OCI-LY7 (cell line): ENCODE measurements around the gene MYL4. TPM values are rescaled to one million over a fixed set of nuclear protein-coding genes. Genes with fewer than 3 reads are reported as not detected.
A peak's percentile ranks its signal among the peaks of the same experiment; 100 is the strongest.

ENCODE experiments used
- BruUV-seq: library from RNA; stranded (reverse); fragments of 400-500 nt; replicated peaks from 2 replicates; lab custom pipeline; 2021; lab: Mats Ljungman, UMichigan
- CTCF ChIA-PET: fragments of 300-600 bp; sonication (Branson Sonifier 250); formaldehyde crosslinking; loops from one replicate; lab custom pipeline; 2022; ENCODE audit warnings: antibody characterized with exemption; ENCODE audit not compliant: unreplicated experiment; lab: Charles Lee
- POLR2A ChIA-PET: fragments of 300-600 bp; sonication (Branson Sonifier 250); formaldehyde crosslinking; loops from one replicate; lab custom pipeline; 2022; ENCODE audit warnings: antibody characterized with exemption; lab: Charles Lee
- DNase-seq: peaks from one replicate; pipeline ENCODE4 v3.0.0-alpha.2; 2015; ENCODE audit warnings: low spot score
- H2AFZ ChIP-seq: fragments of 200-600 bp; sonication (generic), shearing (Covaris generic); 2 replicates; pipeline ENCODE4 v1.6.1; 2014; ENCODE audit warnings: mild to moderate bottlenecking, antibody characterized with exemption, low read length, moderate library complexity
- H3K27ac ChIP-seq: fragments of 200-600 bp; sonication (generic); 2 replicates; pipeline ENCODE4 v1.5.1; 2014; ENCODE audit warnings: mixed run types, low read depth, mild to moderate bottlenecking, moderate library complexity, low read length, inconsistent platforms; ENCODE audit not compliant: poor library complexity, severe bottlenecking
- H3K36me3 ChIP-seq: fragments of 200-600 bp; sonication (generic); 2 replicates; pipeline ENCODE4 v1.6.1; 2014; ENCODE audit warnings: mild to moderate bottlenecking, antibody characterized with exemption, low read length, moderate library complexity, mixed read lengths; ENCODE audit not compliant: insufficient read depth
- H3K4me1 ChIP-seq: fragments of 200-600 bp; sonication (generic); 2 replicates; pipeline ENCODE4 v1.5.1; 2014; ENCODE audit warnings: mild to moderate bottlenecking, low read length; ENCODE audit not compliant: insufficient read depth, poor library complexity, severe bottlenecking
- H3K4me2 ChIP-seq: fragments of 200-600 bp; sonication (generic); 2 replicates; pipeline ENCODE4 v1.6.1; 2014; ENCODE audit warnings: mild to moderate bottlenecking, low read length
- H3K4me3 ChIP-seq: fragments of 200-600 bp; sonication (generic); 2 replicates; pipeline ENCODE4 v1.5.1; 2014; ENCODE audit warnings: mild to moderate bottlenecking, low read depth, low read length; ENCODE audit not compliant: poor library complexity, severe bottlenecking
- H3K79me2 ChIP-seq: fragments of 200-600 bp; sonication (generic); 2 replicates; pipeline ENCODE4 v1.6.1; 2016; ENCODE audit warnings: low read depth, mild to moderate bottlenecking, low read length, moderate library complexity, mixed read lengths; ENCODE audit not compliant: insufficient read depth
- H3K9me2 ChIP-seq: fragments of 200-600 bp; sonication (generic); 2 replicates; pipeline ENCODE4 v1.6.1; 2016; ENCODE audit warnings: mild to moderate bottlenecking, low read length, mixed read lengths; ENCODE audit not compliant: insufficient read depth
- H3K9me3 ChIP-seq: fragments of 200-600 bp; sonication (generic); 2 replicates; pipeline ENCODE4 v1.6.1; 2014; ENCODE audit warnings: mild to moderate bottlenecking, mixed run types, low read length, mixed read lengths
- H4K20me1 ChIP-seq: fragments of 200-600 bp; sonication (generic); 2 replicates; pipeline ENCODE4 v1.6.1; 2014; ENCODE audit warnings: mild to moderate bottlenecking, antibody characterized with exemption, low read length, moderate library complexity, mixed read lengths; ENCODE audit not compliant: insufficient read depth
- EZH2phosphoT487 ChIP-seq: fragments of 200-600 bp; sonication (generic); IDR thresholded peaks from 2 replicates; pipeline ENCODE4 v1.6.1; 2018; ENCODE audit warnings: low read depth, borderline replicate concordance, mild to moderate bottlenecking, mixed run types, antibody characterized with exemption, low read length, moderate library complexity, mixed read lengths
- intact Hi-C: fragments of 100-400 bp; cut with micrococcal nuclease; formaldehyde crosslinking; loops from one replicate; pipeline ENCODE4 v1.10.0; 2022; ENCODE audit not compliant: unreplicated experiment
- total RNA-seq, 2 experiments: library from RNA; depleted of rRNA in 1 of 2; stranded (reverse); fragments of >200 nt in 1 of 2; shearing (Covaris generic) in 1 of 2; gene quantifications; 2 replicates each; pipeline ENCODE4 v1.2.3, GENCODE V29; 2014 to 2022
- TF ChIP-seq, protein P1 (sequence below): fragments of 200-600 bp; sonication (generic); conservative IDR thresholded peaks from 2 replicates; pipeline ENCODE4 v1.5.1; 2014; ENCODE audit warnings: mild to moderate bottlenecking, antibody characterized with exemption, low read length, moderate library complexity, mixed read lengths

Gene MYL4
- total RNA-seq, 2 experiments from 2014 or later: 0.67 to 2.1 TPM

GRCh38 chr17:47204722-47205418 is 4.3 kb upstream of the MYL4 start:
- Histone ChIP-seq H3K79me2 (no peaks in the 10 kb centered on the region), H3K36me3 (0 out of 2 replicates have a peak, but pooled peaks cover 3% of the 10 kb centered on the region), H3K9me3 (peaks cover 9% of the 10 kb centered on the region; the same call in 1 of the 2 replicates), H3K4me3 (peak overlapping the region; percentile 57), H3K4me1 (peaks cover 91% of the 10 kb centered on the region), H2AFZ (peak overlapping the region; percentile 50; the same call in 1 of the 2 replicates), H3K4me2 (peak overlapping the region; percentile 80), H4K20me1 (no peaks in the 10 kb centered on the region), H3K9me2 (no peaks in the 10 kb centered on the region), H3K27ac (peak overlapping the region; percentile 98)
- ChIA-PET POLR2A (interaction anchor here (0.5 to 8.7 kb wide), 5 partner anchors 11 to 446 kb away, joined by 3 to 114 read pairs (median 5); partner anchors contain the start of gene CDC27), CTCF (no interaction called here)
- intact Hi-C loops: loop anchor here (1.0 kb wide), 1 partner anchor 13 kb away; no protein-coding TSS in a partner anchor
- TF ChIP-seq, protein P1, sequence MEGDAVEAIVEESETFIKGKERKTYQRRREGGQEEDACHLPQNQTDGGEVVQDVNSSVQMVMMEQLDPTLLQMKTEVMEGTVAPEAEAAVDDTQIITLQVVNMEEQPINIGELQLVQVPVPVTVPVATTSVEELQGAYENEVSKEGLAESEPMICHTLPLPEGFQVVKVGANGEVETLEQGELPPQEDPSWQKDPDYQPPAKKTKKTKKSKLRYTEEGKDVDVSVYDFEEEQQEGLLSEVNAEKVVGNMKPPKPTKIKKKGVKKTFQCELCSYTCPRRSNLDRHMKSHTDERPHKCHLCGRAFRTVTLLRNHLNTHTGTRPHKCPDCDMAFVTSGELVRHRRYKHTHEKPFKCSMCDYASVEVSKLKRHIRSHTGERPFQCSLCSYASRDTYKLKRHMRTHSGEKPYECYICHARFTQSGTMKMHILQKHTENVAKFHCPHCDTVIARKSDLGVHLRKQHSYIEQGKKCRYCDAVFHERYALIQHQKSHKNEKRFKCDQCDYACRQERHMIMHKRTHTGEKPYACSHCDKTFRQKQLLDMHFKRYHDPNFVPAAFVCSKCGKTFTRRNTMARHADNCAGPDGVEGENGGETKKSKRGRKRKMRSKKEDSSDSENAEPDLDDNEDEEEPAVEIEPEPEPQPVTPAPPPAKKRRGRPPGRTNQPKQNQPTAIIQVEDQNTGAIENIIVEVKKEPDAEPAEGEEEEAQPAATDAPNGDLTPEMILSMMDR: no peak
- TF ChIP-seq EZH2phosphoT487: no peak
- no TSS peak for BruUV-seq
- DNase-seq: peak; percentile 87

DNA sequence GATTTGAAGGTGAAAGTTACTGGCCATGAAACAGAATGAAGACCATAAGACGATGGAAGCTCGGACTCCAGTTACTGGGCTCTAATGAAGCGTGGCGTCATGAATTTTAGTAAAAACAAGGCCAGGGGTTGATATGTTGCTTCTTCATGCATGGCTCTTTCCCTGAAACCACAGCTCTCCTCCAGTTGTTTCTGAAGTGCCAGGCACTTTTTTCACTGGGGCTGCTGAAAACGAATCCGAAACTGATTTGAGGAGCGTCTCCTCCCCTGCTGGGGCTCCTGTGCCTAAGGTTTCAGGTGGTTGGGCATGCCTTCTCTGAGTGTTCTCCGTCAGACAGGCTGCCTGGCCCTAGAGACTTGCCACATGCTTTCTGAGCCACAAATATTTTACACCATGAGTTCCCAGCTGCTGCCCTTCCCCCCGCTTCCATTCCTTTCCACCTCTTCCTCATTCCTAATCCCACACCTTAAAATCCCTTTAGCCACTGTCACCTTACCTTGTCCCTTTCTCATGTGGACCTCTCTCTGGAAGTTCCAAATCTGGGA is 3.7 kb upstream of the MYL4 start:
- POLR2A ChIA-PET: interaction anchor here (0.8 to 8.7 kb wide), 6 partner anchors 12 to 444 kb away, joined by 3 to 114 read pairs (median 4); partner anchors contain the start of genes CDC27, EFCAB13 and KPNB1
- BruUV-seq: TSS peak; percentile 75
- peaks cover 9% of the 10 kb centered on the region; the same call in 1 of the 2 replicates for H3K9me3 ChIP-seq
- DNase-seq: peak; percentile 90
- TF ChIP-seq, protein P1: no peak
- no peak for TF ChIP-seq EZH2phosphoT487
- H3K4me3 ChIP-seq: peak overlapping the region; percentile 57
- no peaks in the 10 kb centered on the region for H3K79me2 ChIP-seq
- H4K20me1 ChIP-seq: no peaks in the 10 kb centered on the region
- intact Hi-C loops: no loop called here
- no peaks in the 10 kb centered on the region for H3K9me2 ChIP-seq
- H3K27ac ChIP-seq: peak overlapping the region; percentile 98
- 0 out of 2 replicates have a peak, but pooled peaks cover 3% of the 10 kb centered on the region for H3K36me3 ChIP-seq
- CTCF ChIA-PET: no interaction called here
- peak overlapping the region; percentile 50; the same call in 1 of the 2 replicates for H2AFZ ChIP-seq
- peak overlapping the region; percentile 80 for H3K4me2 ChIP-seq
- H3K4me1 ChIP-seq: peaks cover 85% of the 10 kb centered on the region
